Panc1 (cell line): ENCODE measurements around the gene SATB2. TPM values are rescaled to one million over a fixed set of nuclear protein-coding genes. Genes with fewer than 3 reads are reported as not detected.

ENCODE experiments used
- ATAC-seq: fragments of 200-7000 bp; cut with Tn5 transposase; 2 replicates; pipeline ENCODE4 v1.9.1; 2020; ENCODE audit warnings: mild to moderate bottlenecking, moderate library complexity
- BruUV-seq: library from RNA; stranded (reverse); fragments of 400-500 nt; replicated peaks from 2 replicates; lab custom pipeline; 2021; lab: Mats Ljungman, UMichigan
- CTCF ChIA-PET: fragments of 300-600 bp; sonication (Branson Sonifier 250); formaldehyde crosslinking; loops from one replicate; lab custom pipeline; 2022; ENCODE audit warnings: antibody characterized with exemption; lab: Charles Lee
- POLR2A ChIA-PET: fragments of 300-600 bp; sonication (Branson Sonifier 250); formaldehyde crosslinking; loops from one replicate; lab custom pipeline; 2022; ENCODE audit warnings: antibody characterized with exemption; lab: Charles Lee
- DNase-seq: peaks from one replicate; pipeline ENCODE4 v3.0.0-alpha.2; 2010; ENCODE audit warnings: low read depth, low spot score
- H3K27ac ChIP-seq: 2 replicates; pipeline ENCODE4 v1.5.1; 2011; ENCODE audit warnings: mild to moderate bottlenecking, low read length, inconsistent platforms
- H3K27me3 ChIP-seq: fragments of 200-500 bp; sonication (Bioruptor generic); 2 replicates; pipeline ENCODE4 v1.6.0; 2014; ENCODE audit warnings: low read length, inconsistent platforms; ENCODE audit not compliant: control insufficient read depth, insufficient read depth
- H3K36me3 ChIP-seq: fragments of 200-500 bp; sonication (Bioruptor generic); 2 replicates; pipeline ENCODE4 v1.5.1; 2014; ENCODE audit warnings: inconsistent platforms, mild to moderate bottlenecking, low read length, moderate library complexity; ENCODE audit not compliant: control insufficient read depth, insufficient read depth
- H3K4me1 ChIP-seq: 2 replicates; pipeline ENCODE4 v1.5.1; 2011; ENCODE audit warnings: inconsistent platforms, mild to moderate bottlenecking, low read length, moderate library complexity; ENCODE audit not compliant: control insufficient read depth, insufficient read depth
- H3K4me3 ChIP-seq, 2 experiments: 2 replicates each; pipeline ENCODE4 v1.5.1; 2011 to 2012; ENCODE audit warnings: low read depth in 2 of 2, low read length in 2 of 2, mild to moderate bottlenecking in 2 of 2, inconsistent platforms in 1 of 2, moderate library complexity in 1 of 2
- H3K9me3 ChIP-seq: fragments of 200-500 bp; sonication (Bioruptor generic); 2 replicates; pipeline ENCODE4 v1.5.1; 2014; ENCODE audit warnings: low read depth, mild to moderate bottlenecking, inconsistent platforms, low read length, moderate library complexity; ENCODE audit not compliant: control insufficient read depth, insufficient read depth
- CTCF ChIP-seq: fragments of 450-650 bp; IDR thresholded peaks from 2 replicates; pipeline ENCODE4 v1.5.1; 2017; ENCODE audit warnings: mild to moderate bottlenecking
- POLR2AphosphoS5 ChIP-seq: IDR thresholded peaks from 2 replicates; pipeline ENCODE4 v1.6.1; 2012; ENCODE audit warnings: mild to moderate bottlenecking, low read depth, low read length, moderate library complexity
- REST ChIP-seq, 2 experiments: IDR thresholded peaks; 2 replicates each; pipeline ENCODE4 v1.6.1; 2011 to 2012; ENCODE audit warnings: low read depth in 2 of 2, control low read depth in 1 of 2, low read length in 1 of 2, mild to moderate bottlenecking in 1 of 2, moderate library complexity in 1 of 2; ENCODE audit not compliant: insufficient read depth in 1 of 2
- SIN3A ChIP-seq: IDR thresholded peaks from 2 replicates; pipeline ENCODE4 v1.6.1; 2012; ENCODE audit warnings: low read depth, mild to moderate bottlenecking, low read length, moderate library complexity, borderline replicate concordance; ENCODE audit not compliant: insufficient read depth
- TCF7L2 ChIP-seq: IDR thresholded peaks from 2 replicates; pipeline ENCODE4 v1.6.1; 2011; ENCODE audit warnings: mild to moderate bottlenecking, low read depth, low read length, inconsistent platforms
- in situ Hi-C: cut with HindIII; loops from 2 replicates; pipeline ENCODE4 v1.10.0; 2016; ENCODE audit warnings: low sequenced_read_pairs, low pct_unique_long_range_greater_than_20kb
- intact Hi-C: fragments of 100-400 bp; cut with micrococcal nuclease; formaldehyde crosslinking; loops from one replicate; pipeline ENCODE4 v1.10.0; 2022; ENCODE audit not compliant: unreplicated experiment
- total RNA-seq: library from RNA; stranded (reverse); gene quantifications from one replicate; pipeline ENCODE4 v1.2.1, GENCODE V29; 2021; ENCODE audit not compliant: unreplicated experiment

SATB2 gene
- total RNA-seq, 1 experiment from 2014 or later, result 43.2 TPM

GRCh38 chr2:199230091-199230490 lies 227.6 kb downstream of the SATB2 start:
- intact Hi-C loops (no loop called here), in situ Hi-C loops (no loop called here)
- Histone ChIP-seq H3K36me3 (no peaks in the 10 kb centered on the region), H3K4me3 (no peak overlapping the region), H3K27me3 (no peaks in the 10 kb centered on the region), H3K27ac (no peak overlapping the region), H3K4me1 (no peaks in the 10 kb centered on the region), H3K9me3 (no peaks in the 10 kb centered on the region)
- ATAC-seq (no peak), DNase-seq (no peak)
- ChIA-PET CTCF (no interaction called here), POLR2A (no interaction called here)
- TF ChIP-seq CTCF (no peak), TCF7L2 (no peak), REST (IDR thresholded peaks at IDR 0.05; ENCODE audit: insufficient read depth in 1 of 2, low read depth in 2 of 2, low read length in 1 of 2) (no peak), SIN3A (no peak), POLR2AphosphoS5 (no peak)
- no TSS peak for BruUV-seq

- no peak overlapping the region for H3K27ac ChIP-seq
- ChIA-PET POLR2A (interaction anchor here (0.5 kb wide), 1 partner anchor 208 kb away, joined by 5 read pairs; no protein-coding TSS in a partner anchor), CTCF (no interaction called here)
- ATAC-seq (peak; percentile 95), DNase-seq (peak; percentile 54)
- intact Hi-C loops (no loop called here), in situ Hi-C loops (no loop called here)
- H3K4me1 ChIP-seq, result no peaks in the 10 kb centered on the region
- no peaks in the 10 kb centered on the region for H3K9me3 ChIP-seq
- H3K27me3 ChIP-seq, result no peaks in the 10 kb centered on the region
- no peaks in the 10 kb centered on the region for H3K36me3 ChIP-seq
- BruUV-seq, result no TSS peak
- no peak overlapping the region for H3K4me3 ChIP-seq
- no peak for TF ChIP-seq POLR2AphosphoS5
- TF ChIP-seq SIN3A, result no peak
- TF ChIP-seq REST (IDR thresholded peaks at IDR 0.05; ENCODE audit: insufficient read depth in 1 of 2, low read depth in 2 of 2, low read length in 1 of 2), result no peak
- no peak for TF ChIP-seq TCF7L2
- no peak for TF ChIP-seq CTCF
These were observed 228.6 kb downstream of the SATB2 start for GRCh38 chr2:199228887-199229819.
